Neural progenitor cell (in vitro differentiated cells): Measurements from ENCODE around the gene CLP1. TPM values are rescaled to one million over a fixed set of nuclear protein-coding genes. Genes with fewer than 3 reads are reported as not detected.
A peak's percentile ranks its signal among the peaks of the same experiment; 100 is the strongest.
"Not testable (repeated sequence)": the region's sequence is repeated elsewhere in the genome, so short reads cannot be mapped to it uniquely, and the experiment has no call there.

ENCODE experiments used
- DNase-seq: peaks from one replicate; pipeline ENCODE4 v3.0.0-alpha.2; 2016; ENCODE audit warnings: low spot score
- H2AFZ ChIP-seq: fragments of 200-600 bp; sonication (generic); replicated peaks from 2 replicates; pipeline ENCODE4 v1.6.1; 2016; ENCODE audit warnings: antibody characterized with exemption
- H3F3A ChIP-seq: fragments of 200-600 bp; sonication (generic); 2 replicates; pipeline ENCODE4 v1.6.1; 2016; ENCODE audit warnings: antibody characterized with exemption, low read depth
- H3K27ac ChIP-seq: fragments of 200-600 bp; sonication (generic); 2 replicates; pipeline ENCODE4 v1.5.1; 2016; ENCODE audit warnings: mild to moderate bottlenecking
- H3K27me3 ChIP-seq: fragments of 200-600 bp; sonication (generic); 2 replicates; pipeline ENCODE4 v1.6.1; 2016; ENCODE audit warnings: mild to moderate bottlenecking, moderate library complexity
- H3K36me3 ChIP-seq: fragments of 200-600 bp; sonication (generic); 2 replicates; pipeline ENCODE4 v1.5.1; 2016
- H3K4me1 ChIP-seq: fragments of 200-600 bp; sonication (generic); 2 replicates; pipeline ENCODE4 v1.6.1; 2016; ENCODE audit warnings: mixed run types
- H3K4me2 ChIP-seq: fragments of 200-600 bp; sonication (generic); 2 replicates; pipeline ENCODE4 v1.6.1; 2016
- H3K4me3 ChIP-seq: fragments of 200-600 bp; sonication (generic); 2 replicates; pipeline ENCODE4 v1.5.1; 2016
- H3K79me2 ChIP-seq: fragments of 200-600 bp; sonication (generic); 2 replicates; pipeline ENCODE4 v1.6.1; 2016; ENCODE audit warnings: low read depth
- H3K9ac ChIP-seq: fragments of 200-600 bp; sonication (generic); 2 replicates; pipeline ENCODE4 v1.6.1; 2016
- H3K9me3 ChIP-seq: fragments of 200-600 bp; sonication (generic); 2 replicates; pipeline ENCODE4 v1.5.1; 2016; ENCODE audit warnings: low read depth
- H4K20me1 ChIP-seq: fragments of 200-600 bp; sonication (generic); 2 replicates; pipeline ENCODE4 v1.6.1; 2016; ENCODE audit warnings: low read depth
- H3K27ac Mint-ChIP-seq: 3 replicates; pipeline ENCODE4 v1.8.0; 2021; ENCODE audit warnings: mixed read lengths
- H3K27me3 Mint-ChIP-seq: 2 replicates; pipeline ENCODE4 v1.8.0; 2022; ENCODE audit warnings: low read depth, mild to moderate bottlenecking, inconsistent platforms, moderate library complexity, mixed read lengths; ENCODE audit not compliant: insufficient read depth
- H3K36me3 Mint-ChIP-seq: 3 replicates; pipeline ENCODE4 v1.8.0; 2021; ENCODE audit warnings: mixed read lengths
- H3K4me1 Mint-ChIP-seq: 3 replicates; pipeline ENCODE4 v1.8.0; 2021; ENCODE audit warnings: mixed read lengths
- H3K4me3 Mint-ChIP-seq: 3 replicates; pipeline ENCODE4 v1.8.0; 2021; ENCODE audit warnings: mild to moderate bottlenecking, moderate library complexity, mixed read lengths
- H3K9me3 Mint-ChIP-seq: 3 replicates; pipeline ENCODE4 v1.8.0; 2020; ENCODE audit warnings: mixed read lengths
- EZH2 ChIP-seq: fragments of 200-600 bp; sonication (generic); IDR thresholded peaks from 2 replicates; pipeline ENCODE4 v1.6.1; 2017; ENCODE audit warnings: antibody characterized with exemption, mild to moderate bottlenecking, moderate library complexity
- EZH2phosphoT487 ChIP-seq: fragments of 200-600 bp; sonication (generic); IDR thresholded peaks from 2 replicates; pipeline ENCODE4 v1.6.1; 2017; ENCODE audit warnings: antibody characterized with exemption
- total RNA-seq: library from RNA; depleted of rRNA; stranded (reverse); fragments of >200 nt; gene quantifications from 2 replicates; pipeline ENCODE4 v1.2.3, GENCODE V29; 2015; ENCODE audit warnings: low replicate concordance
- TF ChIP-seq, protein P1 (sequence below): fragments of 200-600 bp; sonication (generic); IDR thresholded peaks from 2 replicates; pipeline ENCODE4 v1.5.1; 2017; ENCODE audit warnings: antibody characterized with exemption, mild to moderate bottlenecking

The CLP1 gene
- total RNA-seq, 1 donor from 2014 or later, result 18.0 TPM

DNA sequence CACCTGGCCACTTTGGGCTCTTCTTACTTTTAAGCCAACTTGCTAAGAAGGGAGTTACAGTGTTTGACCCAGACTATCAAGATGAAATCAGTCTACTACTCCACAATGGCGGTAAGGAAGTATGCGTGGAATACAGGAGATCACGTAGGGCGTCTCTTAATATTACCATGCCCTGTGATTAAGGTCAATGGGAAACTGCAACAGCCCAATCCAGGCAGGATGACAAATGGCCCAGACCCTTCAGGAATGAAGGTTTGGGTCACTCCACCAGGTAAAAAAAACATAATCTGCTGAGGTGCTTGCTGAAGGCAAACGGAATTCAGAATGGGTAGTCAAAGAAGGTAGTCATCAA is 6.8 kb upstream of the CLP1 start:
- Histone ChIP-seq H3K27ac (no peak overlapping the region), H3K79me2 (peaks cover under 1% of the 10 kb centered on the region), H3K36me3 (no peaks in the 10 kb centered on the region), H4K20me1 (peaks cover 55% of the 10 kb centered on the region), H3K9ac (no peak overlapping the region), H2AFZ (no peak overlapping the region), H3K27me3 (peaks cover 9% of the 10 kb centered on the region), H3F3A (peaks cover 73% of the 10 kb centered on the region), H3K4me2 (peak overlapping the region; percentile 89), H3K4me1 (peaks cover 66% of the 10 kb centered on the region), H3K4me3 (peak overlapping the region; percentile 45), H3K9me3 (no peaks in the 10 kb centered on the region)
- Mint-ChIP-seq H3K27ac (no peak overlapping the region), H3K4me1 (peaks cover 59% of the 10 kb centered on the region), H3K4me3 (peak overlapping the region; percentile 21), H3K9me3 (peaks cover 2% of the 10 kb centered on the region), H3K27me3 (peaks cover 22% of the 10 kb centered on the region), H3K36me3 (peaks cover 2% of the 10 kb centered on the region)
- TF ChIP-seq EZH2 (no peak), EZH2phosphoT487 (no peak)
- TF ChIP-seq, protein P1, sequence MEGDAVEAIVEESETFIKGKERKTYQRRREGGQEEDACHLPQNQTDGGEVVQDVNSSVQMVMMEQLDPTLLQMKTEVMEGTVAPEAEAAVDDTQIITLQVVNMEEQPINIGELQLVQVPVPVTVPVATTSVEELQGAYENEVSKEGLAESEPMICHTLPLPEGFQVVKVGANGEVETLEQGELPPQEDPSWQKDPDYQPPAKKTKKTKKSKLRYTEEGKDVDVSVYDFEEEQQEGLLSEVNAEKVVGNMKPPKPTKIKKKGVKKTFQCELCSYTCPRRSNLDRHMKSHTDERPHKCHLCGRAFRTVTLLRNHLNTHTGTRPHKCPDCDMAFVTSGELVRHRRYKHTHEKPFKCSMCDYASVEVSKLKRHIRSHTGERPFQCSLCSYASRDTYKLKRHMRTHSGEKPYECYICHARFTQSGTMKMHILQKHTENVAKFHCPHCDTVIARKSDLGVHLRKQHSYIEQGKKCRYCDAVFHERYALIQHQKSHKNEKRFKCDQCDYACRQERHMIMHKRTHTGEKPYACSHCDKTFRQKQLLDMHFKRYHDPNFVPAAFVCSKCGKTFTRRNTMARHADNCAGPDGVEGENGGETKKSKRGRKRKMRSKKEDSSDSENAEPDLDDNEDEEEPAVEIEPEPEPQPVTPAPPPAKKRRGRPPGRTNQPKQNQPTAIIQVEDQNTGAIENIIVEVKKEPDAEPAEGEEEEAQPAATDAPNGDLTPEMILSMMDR, result no peak
- no peak for DNase-seq

DNA sequence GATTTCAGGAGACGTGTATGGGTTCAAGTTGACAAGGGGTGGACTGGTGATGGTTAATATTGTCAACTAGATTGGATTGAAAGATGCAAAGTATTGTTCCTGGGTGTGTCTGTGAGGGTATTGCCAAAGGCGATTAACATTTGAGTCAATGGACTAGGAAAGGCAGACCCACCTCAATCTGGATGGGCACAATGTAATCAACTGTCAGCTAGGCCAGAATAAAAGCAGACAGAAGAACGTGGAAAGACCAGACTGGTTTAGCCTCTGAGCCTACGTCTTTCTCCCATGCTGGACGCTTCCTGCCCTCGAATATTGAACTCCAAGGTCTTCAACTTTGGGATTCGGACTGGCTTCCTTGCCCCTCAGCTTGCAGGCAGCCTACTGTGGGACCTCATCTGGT is 6.2 kb upstream of the CLP1 start:
- Histone ChIP-seq H3K4me3 (no peak overlapping the region), H3F3A (peaks cover 67% of the 10 kb centered on the region), H3K4me1 (peaks cover 59% of the 10 kb centered on the region), H3K9me3 (no peaks in the 10 kb centered on the region), H3K36me3 (no peaks in the 10 kb centered on the region), H3K9ac (no peak overlapping the region), H3K79me2 (no peaks in the 10 kb centered on the region), H3K27me3 (peaks cover 13% of the 10 kb centered on the region), H3K4me2 (no peak overlapping the region), H3K27ac (no peak overlapping the region), H4K20me1 (peaks cover 48% of the 10 kb centered on the region), H2AFZ (no peak overlapping the region)
- Mint-ChIP-seq H3K27me3 (peaks cover 20% of the 10 kb centered on the region), H3K4me1 (peaks cover 53% of the 10 kb centered on the region), H3K27ac (no peak overlapping the region), H3K9me3 (peaks cover 2% of the 10 kb centered on the region), H3K4me3 (no peak overlapping the region), H3K36me3 (peaks cover 2% of the 10 kb centered on the region)
- TF ChIP-seq EZH2, result no peak
- TF ChIP-seq, protein P1, result no peak
- TF ChIP-seq EZH2phosphoT487, result no peak
- DNase-seq, result no peak

- peaks cover 40% of the 10 kb centered on the region for H4K20me1 ChIP-seq
- DNase-seq, H3K27ac Mint-ChIP-seq, H3K36me3 Mint-ChIP-seq, H3K27ac ChIP-seq, H3K9ac ChIP-seq, H3K9me3 Mint-ChIP-seq, H3K4me3 Mint-ChIP-seq, H3K79me2 ChIP-seq, H2AFZ ChIP-seq, H3K4me2 ChIP-seq, H3K9me3 ChIP-seq, H3K4me3 ChIP-seq, H3K36me3 ChIP-seq: not testable (repeated sequence)
- H3K27me3 ChIP-seq, result peaks cover 18% of the 10 kb centered on the region
- peaks cover 21% of the 10 kb centered on the region for H3K27me3 Mint-ChIP-seq
- H3K4me1 ChIP-seq, result peaks cover 51% of the 10 kb centered on the region
- H3K4me1 Mint-ChIP-seq, result peaks cover 49% of the 10 kb centered on the region
- peaks cover 67% of the 10 kb centered on the region for H3F3A ChIP-seq
Observed at GRCh38 chr11:57652230-57652629, 5.3 kb upstream of the CLP1 start.

DNA sequence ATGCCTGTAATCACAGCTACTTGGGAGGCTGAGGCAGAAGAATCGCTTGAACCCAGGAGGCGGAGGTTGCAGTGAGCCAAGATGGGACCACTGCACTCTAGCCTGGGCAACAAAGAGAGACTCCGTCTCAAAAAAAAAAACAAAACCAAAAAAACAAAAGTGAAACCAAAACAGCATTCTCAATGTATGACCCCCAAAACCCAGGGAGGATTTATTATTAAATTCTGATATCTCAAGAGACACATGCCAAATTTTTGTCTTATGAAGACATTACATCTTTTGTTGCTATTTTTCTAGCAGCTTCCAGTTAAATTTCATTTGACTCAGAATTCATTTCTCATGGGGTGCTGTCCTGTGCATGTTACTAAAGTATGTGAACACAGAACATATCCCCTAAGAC is 4.9 kb upstream of the CLP1 start:
- Histone ChIP-seq H4K20me1 (peaks cover 36% of the 10 kb centered on the region), H3K9ac (no peak overlapping the region), H3K27ac (no peak overlapping the region), H3K36me3 (no peaks in the 10 kb centered on the region), H3F3A (peaks cover 63% of the 10 kb centered on the region), H3K4me3 (no peak overlapping the region), H3K4me1 (peaks cover 47% of the 10 kb centered on the region), H3K9me3 (no peaks in the 10 kb centered on the region), H3K27me3 (peaks cover 18% of the 10 kb centered on the region), H2AFZ (no peak overlapping the region), H3K4me2 (peak overlapping the region; percentile 36), H3K79me2 (peaks cover under 1% of the 10 kb centered on the region)
- H3K9me3 Mint-ChIP-seq, result peaks cover 2% of the 10 kb centered on the region
- TF ChIP-seq EZH2phosphoT487 (no peak), EZH2 (no peak)
- TF ChIP-seq, protein P1, result no peak
- H3K36me3 Mint-ChIP-seq, result no peaks in the 10 kb centered on the region
- no peak for DNase-seq
- H3K27ac Mint-ChIP-seq, result no peak overlapping the region
- H3K4me3 Mint-ChIP-seq, result no peak overlapping the region
- H3K27me3 Mint-ChIP-seq, result peaks cover 21% of the 10 kb centered on the region
- H3K4me1 Mint-ChIP-seq, result peaks cover 47% of the 10 kb centered on the region
